ENCODE results near the gene TRIM54.
A peak's percentile ranks its signal among the peaks of the same experiment; 100 is the strongest.

Gene TRIM54

DNA sequence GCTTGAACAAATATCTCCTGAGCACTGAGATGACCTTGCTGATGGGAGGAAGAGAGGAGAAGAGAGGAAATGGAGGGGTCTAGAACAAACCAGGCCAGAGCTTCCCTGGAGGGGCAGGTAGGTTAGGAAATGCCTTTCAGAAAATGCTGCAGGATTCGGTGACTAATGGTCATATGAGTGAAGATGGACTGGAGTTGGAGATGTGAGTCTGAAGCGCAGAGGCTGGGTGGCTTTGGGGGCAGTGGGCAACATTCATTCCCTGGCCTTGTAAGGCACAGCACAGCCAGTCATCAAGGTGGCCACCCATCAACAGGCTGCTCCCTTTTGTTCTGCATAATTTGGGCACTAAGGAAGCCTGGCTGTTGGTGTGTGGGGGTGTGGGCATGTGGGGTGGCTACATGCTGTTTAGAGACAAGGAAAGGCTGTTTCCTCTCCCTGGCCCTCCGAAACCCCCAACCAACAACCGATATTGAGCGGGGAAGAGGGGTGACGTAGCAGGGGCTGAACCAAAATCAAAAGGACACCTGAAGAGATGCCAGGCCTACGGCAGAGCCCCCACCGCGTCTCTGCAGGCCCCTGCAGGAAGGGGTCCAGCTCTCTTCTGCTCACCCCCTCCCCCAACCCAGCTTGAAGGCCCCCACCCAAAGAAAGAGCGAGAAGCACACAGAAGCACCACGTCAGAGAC is 20.8 kb upstream of the TRIM54 start:
- Histone ChIP-seq H3K79me1 (ENCODE audit: low read length) (no peaks in the 10 kb centered on the region), H3K27me3 (ENCODE audit: insufficient read depth, low read length, poor library complexity) (peaks cover 48% of the 10 kb centered on the region), H3K23ac (ENCODE audit: low read length) (peak overlapping the region; percentile 9), H3K18ac (ENCODE audit: low read length) (no peak overlapping the region), H2BK5ac (ENCODE audit: low read length) (no peak overlapping the region), H3K4me1 (ENCODE audit: control insufficient read depth, low read depth, low read length) (no peaks in the 10 kb centered on the region), H3K79me2 (ENCODE audit: control insufficient read depth, insufficient read depth, low read length) (no peaks in the 10 kb centered on the region), H2AK5ac (ENCODE audit: low read length) (no peak overlapping the region), H3K4ac (ENCODE audit: low read depth, low read length) (no peak overlapping the region), H3K56ac (ENCODE audit: low read length) (no peak overlapping the region), H4K5ac (ENCODE audit: low read length) (no peak overlapping the region), H3K9ac (ENCODE audit: low read length) (no peak overlapping the region), H3K36me3 (ENCODE audit: control insufficient read depth, insufficient read depth, low read length) (no peaks in the 10 kb centered on the region), H3K27ac (ENCODE audit: low read depth, low read length) (no peak overlapping the region), H2BK120ac (ENCODE audit: low read depth, low read length) (no peak overlapping the region), H2BK15ac (replicated peaks; ENCODE audit: low read depth) (no peak overlapping the region), H4K8ac (ENCODE audit: low read depth, low read length) (no peak overlapping the region), H3K4me2 (ENCODE audit: low read length) (no peak overlapping the region), H3K4me3 (ENCODE audit: low read length) (no peak overlapping the region)
- WGBS (ENCODE audit: extremely low coverage, insufficient coverage, low lambda C conversion rate), result no CpG with 5 or more reads among the region's 11 CpGs
- DNase-seq, result no peak

DNA sequence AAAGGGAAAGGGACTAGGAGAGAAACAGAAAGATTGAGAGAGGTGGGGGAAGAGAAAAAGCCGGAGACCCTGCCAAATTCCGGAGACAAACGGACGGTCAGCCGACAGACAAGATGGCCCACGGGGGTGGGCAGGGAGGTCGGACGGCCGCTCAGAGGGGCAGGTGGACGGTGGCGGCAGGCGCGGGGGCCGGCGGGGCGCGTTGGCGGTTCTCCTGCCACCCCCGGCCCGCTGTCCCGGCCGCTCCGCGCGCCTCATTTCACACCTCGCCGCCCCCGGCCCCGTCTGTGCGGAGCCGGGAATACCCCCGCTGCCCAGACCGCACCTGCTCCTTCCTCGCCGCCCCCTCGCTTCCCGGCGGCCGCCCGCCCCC is 20.3 kb upstream of the TRIM54 start:
- no peak overlapping the region for H3K4me3 ChIP-seq (ENCODE audit: low read length)
- no peak overlapping the region for H3K18ac ChIP-seq (ENCODE audit: low read length)
- H3K4me1 ChIP-seq (ENCODE audit: control insufficient read depth, low read depth, low read length), result no peaks in the 10 kb centered on the region
- no peak overlapping the region for H2BK120ac ChIP-seq (ENCODE audit: low read depth, low read length)
- no peak overlapping the region for H2BK15ac ChIP-seq (replicated peaks; ENCODE audit: low read depth)
- H3K27me3 ChIP-seq (ENCODE audit: insufficient read depth, low read length, poor library complexity), result peaks cover 49% of the 10 kb centered on the region
- H4K8ac ChIP-seq (ENCODE audit: low read depth, low read length), result no peak overlapping the region
- no peaks in the 10 kb centered on the region for H3K36me3 ChIP-seq (ENCODE audit: control insufficient read depth, insufficient read depth, low read length)
- no peak overlapping the region for H3K4ac ChIP-seq (ENCODE audit: low read depth, low read length)
- H3K79me1 ChIP-seq (ENCODE audit: low read length), result no peaks in the 10 kb centered on the region
- H3K79me2 ChIP-seq (ENCODE audit: control insufficient read depth, insufficient read depth, low read length), result no peaks in the 10 kb centered on the region
- no CpG with 5 or more reads among the region's 40 CpGs for WGBS (ENCODE audit: extremely low coverage, insufficient coverage, low lambda C conversion rate)
- H3K23ac ChIP-seq (ENCODE audit: low read length), result no peak overlapping the region
- H2BK5ac ChIP-seq (ENCODE audit: low read length), result no peak overlapping the region
- H3K4me2 ChIP-seq (ENCODE audit: low read length), result no peak overlapping the region
- H3K56ac ChIP-seq (ENCODE audit: low read length), result no peak overlapping the region
- DNase-seq, result no peak
- H4K5ac ChIP-seq (ENCODE audit: low read length), result no peak overlapping the region
- H3K27ac ChIP-seq (ENCODE audit: low read depth, low read length), result no peak overlapping the region
- H3K9ac ChIP-seq (ENCODE audit: low read length), result no peak overlapping the region
- H2AK5ac ChIP-seq (ENCODE audit: low read length), result no peak overlapping the region

DNA sequence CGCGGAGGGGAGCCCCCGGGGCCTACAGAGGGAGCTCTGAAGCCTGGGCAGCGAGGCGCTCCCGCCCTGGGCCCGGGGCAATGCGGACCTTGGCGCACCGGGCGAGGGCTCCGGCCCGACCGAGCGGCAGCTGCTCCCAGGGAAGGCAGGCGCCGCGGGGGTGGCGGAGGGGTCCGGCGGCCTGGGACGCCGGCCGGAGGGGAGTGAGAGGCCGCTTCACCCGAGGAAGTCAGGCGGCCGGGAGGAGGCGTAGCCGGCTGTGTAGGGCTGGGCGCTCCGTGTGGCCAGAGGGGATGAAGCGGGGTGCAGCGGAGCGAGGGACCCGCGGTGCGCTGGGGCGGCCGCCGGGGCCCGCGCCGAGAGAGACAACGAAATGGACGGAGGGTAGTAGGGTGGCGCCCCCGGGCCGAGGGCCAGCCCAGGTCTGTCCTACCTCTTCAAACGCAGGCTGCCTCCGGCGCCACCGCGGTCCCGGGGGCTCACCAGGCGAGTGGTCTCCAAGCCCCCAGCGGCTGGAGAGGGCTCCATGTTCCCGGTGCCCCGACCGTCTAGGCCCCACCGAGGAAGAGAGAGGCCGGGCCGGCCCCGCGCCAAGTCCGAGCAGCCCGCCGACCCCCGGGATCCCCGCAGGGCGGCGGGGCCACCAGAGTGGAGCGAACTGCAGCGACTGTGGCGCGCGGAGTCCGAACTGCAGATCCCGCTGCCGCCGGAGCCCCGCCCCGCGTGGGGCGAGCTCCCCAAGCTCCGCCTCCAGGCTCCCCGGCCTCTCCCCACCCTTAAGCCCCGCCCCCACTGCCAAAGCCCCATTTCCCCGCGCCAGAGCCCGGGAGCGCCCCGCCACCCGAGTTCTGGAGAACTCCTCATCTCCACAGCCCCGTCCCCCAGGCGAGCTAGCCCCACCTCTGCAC is 19.6 kb upstream of the TRIM54 start, which contains the start of gene SLC30A3:
SLC30A3 (minus strand) TSS at position 669 of the 908 bp plus-strand sequence; CDS start at position 528, 141 bp downstream.
- Histone ChIP-seq H3K79me2 (ENCODE audit: control insufficient read depth, insufficient read depth, low read length) (no peaks in the 10 kb centered on the region), H3K4me1 (ENCODE audit: control insufficient read depth, low read depth, low read length) (no peaks in the 10 kb centered on the region), H3K79me1 (ENCODE audit: low read length) (no peaks in the 10 kb centered on the region), H3K9ac (ENCODE audit: low read length) (peak within 1 kb of the TSS; percentile 50), H2BK15ac (replicated peaks; ENCODE audit: low read depth) (no peak within 1 kb of the TSS), H3K23ac (ENCODE audit: low read length) (no peak within 1 kb of the TSS), H3K27ac (ENCODE audit: low read depth, low read length) (no peak within 1 kb of the TSS), H2BK5ac (ENCODE audit: low read length) (no peak within 1 kb of the TSS), H3K4me2 (ENCODE audit: low read length) (peak within 1 kb of the TSS; percentile 62), H3K27me3 (ENCODE audit: insufficient read depth, low read length, poor library complexity) (peaks cover 52% of the 10 kb centered on the region), H3K56ac (ENCODE audit: low read length) (peak within 1 kb of the TSS; percentile 69), H4K8ac (ENCODE audit: low read depth, low read length) (no peak within 1 kb of the TSS), H4K5ac (ENCODE audit: low read length) (no peak within 1 kb of the TSS), H2BK120ac (ENCODE audit: low read depth, low read length) (no peak within 1 kb of the TSS), H2AK5ac (ENCODE audit: low read length) (no peak within 1 kb of the TSS), H3K4me3 (ENCODE audit: low read length) (peak within 1 kb of the TSS; percentile 22), H3K36me3 (ENCODE audit: control insufficient read depth, insufficient read depth, low read length) (no peaks in the 10 kb centered on the region), H3K4ac (ENCODE audit: low read depth, low read length) (no peak within 1 kb of the TSS), H3K18ac (ENCODE audit: low read length) (no peak within 1 kb of the TSS)
- no CpG with 5 or more reads among the region's 96 CpGs for WGBS (ENCODE audit: extremely low coverage, insufficient coverage, low lambda C conversion rate)
- no peak for DNase-seq

DNA sequence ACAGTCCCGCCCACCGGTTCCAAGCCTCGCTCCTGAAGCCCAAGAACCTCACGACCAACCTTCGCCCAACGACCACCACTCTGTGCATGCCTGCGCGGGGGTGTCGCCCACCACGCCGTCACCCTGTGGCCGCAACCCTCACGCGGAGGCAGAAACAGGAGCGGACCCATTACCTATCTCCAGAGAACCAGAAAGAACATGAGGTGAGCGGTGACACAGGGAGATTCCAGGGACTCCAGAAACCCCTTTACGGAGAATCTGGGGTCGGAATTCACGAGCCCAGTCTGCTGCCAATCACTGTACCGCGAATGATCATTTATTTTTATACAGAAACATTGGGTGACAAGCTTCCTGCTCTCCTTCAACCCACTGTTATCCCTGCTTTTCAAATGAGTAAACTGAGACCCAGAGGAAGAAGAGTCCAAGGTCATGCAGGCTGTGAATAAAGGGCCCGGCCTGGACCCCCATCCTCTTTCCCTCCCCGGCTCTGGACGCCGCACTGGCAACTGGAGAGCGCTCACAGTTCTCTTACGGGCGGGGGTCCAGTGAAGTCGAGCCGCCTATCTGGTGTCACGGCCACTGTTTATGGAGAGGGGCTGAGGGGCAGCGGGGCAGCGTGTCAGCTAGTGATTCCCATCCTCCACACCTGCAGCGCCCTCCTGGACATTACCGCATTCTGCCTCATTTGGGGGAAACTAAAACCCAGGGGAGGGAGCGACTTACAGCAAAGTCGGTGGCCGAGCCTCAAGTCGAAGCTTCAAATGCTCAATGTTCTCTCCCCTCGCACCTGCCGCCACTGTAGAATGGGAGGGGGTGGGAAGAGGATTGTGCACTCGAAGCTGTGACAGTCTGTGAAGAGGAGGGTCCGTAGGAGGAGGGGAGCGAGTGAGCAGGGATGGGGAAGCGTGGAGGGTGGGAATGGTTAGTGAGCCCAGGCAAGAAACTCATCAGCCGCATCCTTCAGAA is 18.7 kb upstream of the TRIM54 start:
- no peak overlapping the region for H3K4ac ChIP-seq (ENCODE audit: low read depth, low read length)
- no peak overlapping the region for H2AK5ac ChIP-seq (ENCODE audit: low read length)
- H3K27ac ChIP-seq (ENCODE audit: low read depth, low read length), result no peak overlapping the region
- H2BK5ac ChIP-seq (ENCODE audit: low read length), result no peak overlapping the region
- no CpG with 5 or more reads among the region's 46 CpGs for WGBS (ENCODE audit: extremely low coverage, insufficient coverage, low lambda C conversion rate)
- no peak overlapping the region for H4K8ac ChIP-seq (ENCODE audit: low read depth, low read length)
- H3K18ac ChIP-seq (ENCODE audit: low read length), result no peak overlapping the region
- peak; percentile 33 for DNase-seq
- H3K36me3 ChIP-seq (ENCODE audit: control insufficient read depth, insufficient read depth, low read length), result no peaks in the 10 kb centered on the region
- no peak overlapping the region for H2BK120ac ChIP-seq (ENCODE audit: low read depth, low read length)
- no peak overlapping the region for H3K9ac ChIP-seq (ENCODE audit: low read length)
- no peaks in the 10 kb centered on the region for H3K4me1 ChIP-seq (ENCODE audit: control insufficient read depth, low read depth, low read length)
- no peak overlapping the region for H2BK15ac ChIP-seq (replicated peaks; ENCODE audit: low read depth)
- H3K79me2 ChIP-seq (ENCODE audit: control insufficient read depth, insufficient read depth, low read length), result no peaks in the 10 kb centered on the region
- H3K4me2 ChIP-seq (ENCODE audit: low read length), result peak overlapping the region; percentile 56
- peaks cover 52% of the 10 kb centered on the region for H3K27me3 ChIP-seq (ENCODE audit: insufficient read depth, low read length, poor library complexity)
- no peak overlapping the region for H3K23ac ChIP-seq (ENCODE audit: low read length)
- H4K5ac ChIP-seq (ENCODE audit: low read length), result no peak overlapping the region
- H3K4me3 ChIP-seq (ENCODE audit: low read length), result no peak overlapping the region
- H3K56ac ChIP-seq (ENCODE audit: low read length), result peak overlapping the region; percentile 50
- H3K79me1 ChIP-seq (ENCODE audit: low read length), result no peaks in the 10 kb centered on the region

DNA sequence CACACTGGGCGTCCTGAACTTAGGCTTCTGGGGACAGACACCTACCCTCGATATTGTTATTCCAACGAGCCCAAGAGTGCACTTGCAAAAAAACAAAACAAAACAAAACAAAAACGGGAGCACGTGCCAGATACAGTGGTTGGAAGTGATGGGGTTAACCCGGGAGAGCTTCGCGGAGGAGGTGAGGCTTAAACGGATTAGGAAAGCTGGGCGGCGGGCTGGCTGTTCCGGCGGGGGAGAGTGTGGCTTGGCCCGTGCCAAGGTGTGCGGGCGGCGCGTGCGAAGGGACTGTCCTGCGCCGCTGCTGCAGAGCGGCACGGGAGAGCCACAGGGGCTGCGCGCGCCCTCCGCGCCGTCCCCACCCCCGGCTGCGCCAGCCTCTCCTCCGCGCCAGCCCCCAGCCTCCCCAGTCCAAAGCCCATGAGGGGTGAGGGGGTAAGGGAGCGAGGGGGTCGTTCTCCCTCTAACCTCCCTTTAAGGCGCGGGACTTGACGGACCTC is 17.9 kb upstream of the TRIM54 start:
- no peak overlapping the region for H2BK5ac ChIP-seq (ENCODE audit: low read length)
- H2BK120ac ChIP-seq (ENCODE audit: low read depth, low read length), result no peak overlapping the region
- H3K4me2 ChIP-seq (ENCODE audit: low read length), result peak overlapping the region; percentile 88
- no peaks in the 10 kb centered on the region for H3K79me1 ChIP-seq (ENCODE audit: low read length)
- no peaks in the 10 kb centered on the region for H3K4me1 ChIP-seq (ENCODE audit: control insufficient read depth, low read depth, low read length)
- no CpG with 5 or more reads among the region's 38 CpGs for WGBS (ENCODE audit: extremely low coverage, insufficient coverage, low lambda C conversion rate)
- no peak overlapping the region for H3K23ac ChIP-seq (ENCODE audit: low read length)
- H3K27me3 ChIP-seq (ENCODE audit: insufficient read depth, low read length, poor library complexity), result peaks cover 52% of the 10 kb centered on the region
- no peak overlapping the region for H3K4ac ChIP-seq (ENCODE audit: low read depth, low read length)
- H3K79me2 ChIP-seq (ENCODE audit: control insufficient read depth, insufficient read depth, low read length), result no peaks in the 10 kb centered on the region
- H3K27ac ChIP-seq (ENCODE audit: low read depth, low read length), result no peak overlapping the region
- H4K5ac ChIP-seq (ENCODE audit: low read length), result no peak overlapping the region
- no peaks in the 10 kb centered on the region for H3K36me3 ChIP-seq (ENCODE audit: control insufficient read depth, insufficient read depth, low read length)
- no peak overlapping the region for H2BK15ac ChIP-seq (replicated peaks; ENCODE audit: low read depth)
- H2AK5ac ChIP-seq (ENCODE audit: low read length), result no peak overlapping the region
- H4K8ac ChIP-seq (ENCODE audit: low read depth, low read length), result no peak overlapping the region
- DNase-seq, result peak; percentile 39
- H3K18ac ChIP-seq (ENCODE audit: low read length), result no peak overlapping the region
- H3K56ac ChIP-seq (ENCODE audit: low read length), result peak overlapping the region; percentile 49
- no peak overlapping the region for H3K4me3 ChIP-seq (ENCODE audit: low read length)
- peak overlapping the region; percentile 56 for H3K9ac ChIP-seq (ENCODE audit: low read length)

Data from mesendoderm (in vitro differentiated cells).